H1 (cell line): ENCODE results near the gene GPC1. TPM values are rescaled to one million over a fixed set of nuclear protein-coding genes. Genes with fewer than 3 reads are reported as not detected.
"Not testable (repeated sequence)": the region's sequence is repeated elsewhere in the genome, so short reads cannot be mapped to it uniquely, and the experiment has no call there.

Source experiments
- CTCF ChIA-PET: fragments of 300-600 bp; sonication (Branson Sonifier 250); formaldehyde crosslinking; loops from one replicate; lab custom pipeline; 2021; ENCODE audit not compliant: partially characterized antibody; lab: Charles Lee
- POLR2A ChIA-PET: fragments of 300-600 bp; sonication (Branson Sonifier 250); formaldehyde crosslinking; loops from one replicate; lab custom pipeline; 2021; ENCODE audit warnings: inconsistent platforms; ENCODE audit not compliant: partially characterized antibody; lab: Charles Lee
- DNase-seq, 2 experiments: peaks; one replicate each; pipeline versions ENCODE4 v3.0.0 to v3.0.0-alpha.2; 2010 to 2022; ENCODE audit warnings: low spot score in 2 of 2, low read depth in 1 of 2, mixed read lengths in 1 of 2
- FAIRE-seq: peaks from 2 replicates; lab custom pipeline; 2011; peaks lifted over from hg19 to GRCh38; lab: Jason Lieb, UNC
- H2AFZ ChIP-seq: 2 replicates; pipeline ENCODE4 v1.8.1; 2012; ENCODE audit warnings: low read length, inconsistent platforms
- H2AK5ac ChIP-seq: 2 replicates; pipeline ENCODE4 v1.6.1; 2013; ENCODE audit warnings: low read depth, low read length
- H2BK120ac ChIP-seq: replicated peaks from 2 replicates; pipeline ENCODE3; 2013; ENCODE audit warnings: low read depth, low read length, inconsistent platforms
- H2BK12ac ChIP-seq: 2 replicates; pipeline ENCODE4 v1.6.1; 2013; ENCODE audit warnings: low read depth, low read length
- H2BK15ac ChIP-seq: 2 replicates; pipeline ENCODE4 v1.6.1; 2013; ENCODE audit warnings: low read length
- H2BK20ac ChIP-seq: 2 replicates; pipeline ENCODE4 v1.6.1; 2013; ENCODE audit warnings: low read length
- H2BK5ac ChIP-seq: 2 replicates; pipeline ENCODE4 v1.6.1; 2013; ENCODE audit warnings: low read depth, low read length
- H3K14ac ChIP-seq: 2 replicates; pipeline ENCODE4 v1.6.1; 2013; ENCODE audit warnings: inconsistent platforms; ENCODE audit not compliant: insufficient read length
- H3K18ac ChIP-seq: 2 replicates; pipeline ENCODE4 v1.6.1; 2013; ENCODE audit warnings: low read length; ENCODE audit errors: extremely low read depth
- H3K23ac ChIP-seq: 2 replicates; pipeline ENCODE4 v1.6.1; 2013; ENCODE audit warnings: inconsistent platforms; ENCODE audit not compliant: insufficient read length
- H3K23me2 ChIP-seq: 2 replicates; pipeline ENCODE4 v1.6.1; 2013; ENCODE audit warnings: low read depth, low read length
- H3K27ac ChIP-seq: 2 replicates; pipeline ENCODE4 v1.6.1; 2011; ENCODE audit warnings: low read depth, low read length, inconsistent platforms
- H3K27me3 ChIP-seq, 4 experiments: replicated peaks in 1 of 4; 1 replicate in 1 of 4; 2 replicates in 3 of 4; pipeline versions ENCODE4 v1.6.1 to v1.8.1; 2011 to 2013; ENCODE audit warnings: low read length in 3 of 4, mild to moderate bottlenecking in 3 of 4, inconsistent platforms in 2 of 4, mixed read lengths in 2 of 4, moderate library complexity in 1 of 4; ENCODE audit not compliant: control insufficient read depth in 3 of 4, insufficient read depth in 3 of 4; ENCODE audit errors: extremely low read depth in 1 of 4
- H3K36me3 ChIP-seq, 4 experiments: 2 replicates each; pipeline versions ENCODE4 v1.6.1 to v1.8.1; 2011 to 2013; ENCODE audit warnings: mild to moderate bottlenecking in 4 of 4, low read length in 3 of 4, moderate library complexity in 2 of 4, control low read depth in 1 of 4, inconsistent platforms in 1 of 4; ENCODE audit not compliant: insufficient read depth in 4 of 4, control insufficient read depth in 2 of 4
- H3K4ac ChIP-seq: replicated peaks from 2 replicates; pipeline ENCODE3; 2013; ENCODE audit warnings: low read length, low read depth, mixed read lengths, inconsistent platforms; ENCODE audit not compliant: insufficient read length
- H3K4me1 ChIP-seq, 4 experiments: replicated peaks in 1 of 4; 1 replicate in 1 of 4; 2 replicates in 3 of 4; pipeline versions ENCODE4 v1.6.1 to v1.8.1; 2011 to 2013; ENCODE audit warnings: low read length in 3 of 4, inconsistent platforms in 2 of 4, mixed read lengths in 1 of 4; ENCODE audit not compliant: insufficient read depth in 4 of 4, control insufficient read depth in 3 of 4
- H3K4me2 ChIP-seq, 2 experiments: 2 replicates each; pipeline versions ENCODE4 v1.6.1 to v1.8.1; 2011 to 2013; ENCODE audit warnings: low read depth in 2 of 2, low read length in 2 of 2, control low read depth in 1 of 2, inconsistent platforms in 1 of 2, mild to moderate bottlenecking in 1 of 2; ENCODE audit not compliant: insufficient read depth in 1 of 2
- H3K4me3 ChIP-seq, 4 experiments: fragments of 200-600, 300-600 bp in 1 of 4; sonication (generic), shearing (Covaris generic), sonication (Bioruptor Twin) in 1 of 4; 2 replicates each; pipeline versions ENCODE4 v1.5.1 to v1.8.1; 2011 to 2016; ENCODE audit warnings: low read length in 4 of 4, low read depth in 3 of 4, control low read depth in 2 of 4, inconsistent platforms in 2 of 4, mild to moderate bottlenecking in 2 of 4, mixed read lengths in 1 of 4, moderate library complexity in 1 of 4; ENCODE audit not compliant: insufficient read depth in 2 of 4; ENCODE audit errors: extremely low read depth in 1 of 4
- H3K56ac ChIP-seq: replicated peaks from 2 replicates; pipeline ENCODE3; 2013; ENCODE audit warnings: low read depth, mild to moderate bottlenecking, mixed read lengths, low read length, inconsistent platforms; ENCODE audit not compliant: insufficient read length
- H3K79me1 ChIP-seq: 2 replicates; pipeline ENCODE4 v1.6.1; 2013; ENCODE audit warnings: low read depth, low read length, control low read depth
- H3K79me2 ChIP-seq, 2 experiments: 2 replicates each; pipeline versions ENCODE4 v1.6.1 to v1.8.1; 2012 to 2013; ENCODE audit warnings: low read length in 2 of 2, mild to moderate bottlenecking in 2 of 2, inconsistent platforms in 1 of 2; ENCODE audit not compliant: insufficient read depth in 2 of 2, control insufficient read depth in 1 of 2
- H3K9ac ChIP-seq, 4 experiments: replicated peaks in 1 of 4; 1 replicate in 1 of 4; 2 replicates in 3 of 4; pipeline versions ENCODE4 v1.6.1 to v1.8.1; 2011 to 2013; ENCODE audit warnings: low read depth in 3 of 4, low read length in 3 of 4, control low read depth in 2 of 4, mild to moderate bottlenecking in 2 of 4, moderate library complexity in 2 of 4, inconsistent platforms in 1 of 4; ENCODE audit errors: extremely low read depth in 1 of 4
- H3K9me3 ChIP-seq, 2 experiments: 2 replicates each; pipeline versions ENCODE4 v1.6.1 to v1.8.1; 2012 to 2013; ENCODE audit warnings: mild to moderate bottlenecking in 2 of 2, moderate library complexity in 2 of 2, control low read depth in 1 of 2, inconsistent platforms in 1 of 2, low read depth in 1 of 2, low read length in 1 of 2, mixed read lengths in 1 of 2; ENCODE audit not compliant: insufficient read depth in 2 of 2
- H4K20me1 ChIP-seq, 2 experiments: replicated peaks in 1 of 2; 2 replicates each; pipeline versions ENCODE3 to v1.8.1; 2011 to 2013; ENCODE audit warnings: inconsistent platforms in 2 of 2, low read length in 2 of 2, mild to moderate bottlenecking in 1 of 2; ENCODE audit not compliant: insufficient read depth in 2 of 2, control insufficient read depth in 1 of 2
- H4K5ac ChIP-seq: 2 replicates; pipeline ENCODE4 v1.6.1; 2013; ENCODE audit warnings: low read length, low read depth, mixed read lengths, inconsistent platforms; ENCODE audit not compliant: insufficient read length
- H4K8ac ChIP-seq: 2 replicates; pipeline ENCODE4 v1.8.0; 2013; ENCODE audit warnings: mild to moderate bottlenecking, moderate library complexity, low read length, inconsistent platforms; ENCODE audit not compliant: insufficient read depth; ENCODE audit errors: extremely low read depth
- H4K91ac ChIP-seq: replicated peaks from 2 replicates; pipeline ENCODE3; 2013; ENCODE audit warnings: low read length, mixed read lengths, inconsistent platforms; ENCODE audit not compliant: insufficient read length
- WGBS, 2 experiments: shearing (Covaris generic) in 1 of 2; methylation state at CpG; one replicate each; pipeline versions ENCODE4 v1.1.6 to v1.1.7; 2013 to 2015; ENCODE audit warnings: low lambda C conversion rate in 2 of 2, mixed read lengths in 2 of 2, inconsistent platforms in 1 of 2, low coverage in 1 of 2, missing lambda C conversion rate in 1 of 2; ENCODE audit not compliant: insufficient replicate concordance in 2 of 2, insufficient coverage in 1 of 2, insufficient read length in 1 of 2; ENCODE audit errors: extremely low coverage in 1 of 2, missing lambda C conversion rate in 1 of 2; 5-methylcytosine and 5-hydroxymethylcytosine counted together
- polyA plus RNA-seq, 7 experiments: library from polyadenylated mRNA; depleted of rRNA in 3 of 7; stranded (reverse) in 5 of 7; unstranded in 2 of 7; fragments of >200 nt in 5 of 7; fragments of 200-250 nt in 2 of 7; gene quantifications; 1 replicate in 5 of 7; 2 replicates in 1 of 7; 4 replicates in 1 of 7; pipeline versions ENCODE4 v1.2.1 to v1.2.3, GENCODE V29; 2011 to 2013; ENCODE audit warnings: missing spikeins in 2 of 7, mixed read lengths in 2 of 7
- total RNA-seq: library from RNA; stranded (reverse); fragmentation: NEBNext Ultra II Directional; extraction: Animal tissue kit (Norgen Biotek cat#: 25700); gene quantifications from 2 replicates; pipeline ENCODE4 v1.2.1, GENCODE V29; 2021

The GPC1 gene
- total and polyA plus RNA-seq, 2 of the 8 experiments (the other 6 are each of a cell fraction or from before 2014, with no cell fraction given): 21.9 to 28.3 TPM

DNA sequence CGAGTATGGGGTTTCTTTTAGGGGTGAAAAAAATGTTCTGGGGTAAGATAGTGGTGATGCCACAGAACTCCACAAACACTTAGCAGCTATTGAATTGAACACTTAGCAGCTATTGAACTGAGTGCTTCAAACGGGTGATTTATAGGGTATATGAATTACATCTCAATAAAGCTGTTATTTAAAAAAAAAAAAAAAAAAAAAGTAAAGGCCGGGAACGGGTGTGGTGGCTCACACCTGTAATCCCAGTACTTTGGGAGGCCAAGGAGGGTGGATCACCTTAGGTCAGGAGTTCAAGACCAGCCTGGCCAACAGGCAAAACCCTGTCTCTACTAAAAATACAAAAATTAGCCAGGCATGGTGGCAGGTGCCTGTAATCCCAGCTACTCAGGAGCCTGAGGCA is 48.7 kb upstream of the GPC1 start:
- H3K79me1 ChIP-seq, H3K4me2 ChIP-seq, H3K4ac ChIP-seq, H3K9ac ChIP-seq, H3K27me3 ChIP-seq, H3K36me3 ChIP-seq, H3K9me3 ChIP-seq, H4K20me1 ChIP-seq, H3K56ac ChIP-seq, H2BK12ac ChIP-seq, H3K23ac ChIP-seq, H4K91ac ChIP-seq, CTCF ChIA-PET, H3K27ac ChIP-seq, H3K18ac ChIP-seq, H2BK15ac ChIP-seq, H2BK20ac ChIP-seq, H3K14ac ChIP-seq, H4K5ac ChIP-seq, FAIRE-seq, H2BK5ac ChIP-seq, H4K8ac ChIP-seq, H3K23me2 ChIP-seq, H2AFZ ChIP-seq, H3K79me2 ChIP-seq, H2AK5ac ChIP-seq, H2BK120ac ChIP-seq, H3K4me1 ChIP-seq, H3K4me3 ChIP-seq, DNase-seq: not testable (repeated sequence)
- WGBS, 2 experiments: 96% methylated on average over 4 of the region's 4 CpGs; no CpG with 5 or more reads in 1 of the 2 experiments
- POLR2A ChIA-PET: interaction anchor here (0.9 kb wide), 1 partner anchor 18 kb away, joined by 3 read pairs; no protein-coding TSS in a partner anchor
